Neuronal stem cell (in vitro differentiated cells): ENCODE measurements around the gene CDK8.
A peak's percentile ranks its signal among the peaks of the same experiment; 100 is the strongest.

ENCODE experiments used
- DNase-seq: peaks from one replicate; pipeline ENCODE4 v3.0.0-alpha.2; 2013; ENCODE audit warnings: low spot score
- H2AFZ ChIP-seq: one replicate; pipeline ENCODE4 v1.6.1; 2013; ENCODE audit warnings: mild to moderate bottlenecking, low read length, inconsistent platforms
- H2AK5ac ChIP-seq: 2 replicates; pipeline ENCODE4 v1.6.1; 2013; ENCODE audit warnings: low read depth, mild to moderate bottlenecking, inconsistent platforms, low read length, moderate library complexity, mixed read lengths
- H2BK120ac ChIP-seq: 2 replicates; pipeline ENCODE4 v1.6.1; 2013; ENCODE audit warnings: low read depth, mild to moderate bottlenecking, inconsistent platforms, low read length, moderate library complexity, mixed read lengths
- H2BK12ac ChIP-seq: one replicate; pipeline ENCODE4 v1.6.1; 2013; ENCODE audit warnings: low read length, inconsistent platforms
- H2BK15ac ChIP-seq: 2 replicates; pipeline ENCODE4 v1.6.1; 2013; ENCODE audit warnings: mild to moderate bottlenecking, low read length, inconsistent platforms, mixed read lengths
- H2BK5ac ChIP-seq: one replicate; pipeline ENCODE4 v1.6.1; 2013; ENCODE audit warnings: inconsistent platforms, mild to moderate bottlenecking, low read length, moderate library complexity
- H3K14ac ChIP-seq: one replicate; pipeline ENCODE4 v1.6.1; 2013; ENCODE audit warnings: low read length, inconsistent platforms
- H3K18ac ChIP-seq: 2 replicates; pipeline ENCODE4 v1.6.1; 2013; ENCODE audit warnings: low read length, inconsistent platforms
- H3K23ac ChIP-seq: 2 replicates; pipeline ENCODE4 v1.6.1; 2013; ENCODE audit warnings: low read depth, mild to moderate bottlenecking, mixed read lengths, low read length, inconsistent platforms; ENCODE audit not compliant: poor library complexity
- H3K27ac ChIP-seq: replicated peaks from 3 replicates; pipeline ENCODE4 v1.5.1; 2013; ENCODE audit warnings: low read length, inconsistent platforms
- H3K27me3 ChIP-seq, 3 experiments: 2 replicates each; pipeline ENCODE4 v1.6.1; 2013; ENCODE audit warnings: low read length in 3 of 3, mild to moderate bottlenecking in 2 of 3, inconsistent platforms in 1 of 3, low read depth in 1 of 3, mixed read lengths in 1 of 3, moderate library complexity in 1 of 3; ENCODE audit not compliant: control insufficient read depth in 3 of 3, insufficient read depth in 3 of 3
- H3K36me3 ChIP-seq, 2 donors: replicated peaks in 1 of 2; 2 replicates each; pipeline ENCODE4 v1.6.1; 2013; ENCODE audit warnings: low read length in 2 of 2; ENCODE audit not compliant: control insufficient read depth in 2 of 2, insufficient read depth in 2 of 2
- H3K4ac ChIP-seq: 2 replicates; pipeline ENCODE4 v1.6.1; 2013; ENCODE audit warnings: inconsistent platforms, mild to moderate bottlenecking, low read length, moderate library complexity
- H3K4me1 ChIP-seq, 2 donors: 1 replicate in 1 of 2; 2 replicates in 1 of 2; pipeline ENCODE4 v1.6.1; 2013; ENCODE audit warnings: low read length in 2 of 2, low read depth in 1 of 2; ENCODE audit not compliant: control insufficient read depth in 2 of 2, insufficient read depth in 1 of 2
- H3K4me2 ChIP-seq: one replicate; pipeline ENCODE4 v1.6.1; 2013; ENCODE audit warnings: mild to moderate bottlenecking, low read length, inconsistent platforms; ENCODE audit not compliant: insufficient read depth, poor library complexity, severe bottlenecking
- H3K4me3 ChIP-seq, 2 donors: 2 replicates each; pipeline ENCODE4 v1.5.1; 2013; ENCODE audit warnings: low read length in 2 of 2, mild to moderate bottlenecking in 2 of 2, inconsistent platforms in 1 of 2, moderate library complexity in 1 of 2
- H3K79me1 ChIP-seq: one replicate; pipeline ENCODE4 v1.6.1; 2013; ENCODE audit warnings: low read depth, mild to moderate bottlenecking, inconsistent platforms, low read length, moderate library complexity
- H3K9ac ChIP-seq: one replicate; pipeline ENCODE4 v1.6.1; 2013; ENCODE audit warnings: mild to moderate bottlenecking, low read depth, low read length, inconsistent platforms; ENCODE audit not compliant: poor library complexity
- H3K9me3 ChIP-seq, 2 donors: replicated peaks in 1 of 2; 2 replicates each; pipeline versions ENCODE3 to v1.6.1; 2013; ENCODE audit warnings: low read length in 2 of 2, mild to moderate bottlenecking in 2 of 2, inconsistent platforms in 1 of 2, low read depth in 1 of 2, mixed read lengths in 1 of 2, moderate library complexity in 1 of 2; ENCODE audit not compliant: control insufficient read depth in 2 of 2, insufficient read depth in 1 of 2
- H4K8ac ChIP-seq: one replicate; pipeline ENCODE4 v1.6.1; 2013; ENCODE audit warnings: low read depth, mild to moderate bottlenecking, inconsistent platforms, low read length, moderate library complexity
- H4K91ac ChIP-seq: one replicate; pipeline ENCODE4 v1.6.1; 2013; ENCODE audit warnings: low read length, low read depth, mild to moderate bottlenecking, inconsistent platforms; ENCODE audit not compliant: poor library complexity
- WGBS, 2 donors: extraction: QIAGEN DNeasy Blood & Tissue Kit; methylation state at CpG; one replicate each; pipeline ENCODE4 v1.1.7; 2013; ENCODE audit warnings: missing lambda C conversion rate in 2 of 2, mixed read lengths in 1 of 2; ENCODE audit not compliant: insufficient read length in 2 of 2, insufficient replicate concordance in 1 of 2; ENCODE audit errors: extremely low coverage in 2 of 2; 5-methylcytosine and 5-hydroxymethylcytosine counted together

The CDK8 gene

DNA sequence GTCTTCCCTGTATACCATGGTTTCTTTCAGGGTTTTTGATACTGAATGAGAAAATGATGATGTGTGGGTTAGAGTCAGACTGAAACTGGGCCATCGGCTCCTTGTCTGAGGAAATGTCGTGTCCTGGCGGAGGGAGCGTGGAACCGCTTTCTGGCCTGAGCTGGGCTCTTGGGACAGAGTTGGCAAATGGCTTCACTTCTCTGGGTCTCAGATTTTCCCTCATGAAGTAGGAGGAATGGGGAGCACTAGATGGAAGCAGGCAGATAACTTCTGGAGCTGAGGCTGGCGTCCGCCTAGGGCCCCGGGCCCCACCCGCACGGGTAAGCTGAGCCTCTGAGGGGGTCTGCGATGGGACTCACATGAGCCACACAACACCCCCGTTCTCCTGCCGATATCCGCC, 170.3 kb downstream of the CDK8 start:
- H3K14ac ChIP-seq, result no peak overlapping the region
- no peak overlapping the region for H2BK5ac ChIP-seq
- H3K9ac ChIP-seq, result no peak overlapping the region
- H4K91ac ChIP-seq, result no peak overlapping the region
- no peaks in the 10 kb centered on the region for H3K79me1 ChIP-seq
- H2AK5ac ChIP-seq, result no peak overlapping the region
- no peak overlapping the region for H2BK120ac ChIP-seq
- no peaks in the 10 kb centered on the region for H3K27me3 ChIP-seq
- no peak for DNase-seq
- no peak overlapping the region for H3K4ac ChIP-seq
- no peak overlapping the region for H3K18ac ChIP-seq
- no peak overlapping the region for H3K23ac ChIP-seq
- H3K27ac ChIP-seq, result no peak overlapping the region
- no peak overlapping the region for H3K4me3 ChIP-seq
- H3K4me2 ChIP-seq, result no peak overlapping the region
- no peak overlapping the region for H2BK12ac ChIP-seq
- no peak overlapping the region for H2AFZ ChIP-seq
- no CpG with 5 or more reads among the region's 14 CpGs for WGBS, 2 donors
- H2BK15ac ChIP-seq, result no peak overlapping the region
- H3K36me3 ChIP-seq, result no peaks in the 10 kb centered on the region
- no peak overlapping the region for H4K8ac ChIP-seq
- H3K4me1 ChIP-seq, result peaks cover 0 to 2% of the 10 kb centered on the region in 2 donors
- no peaks in the 10 kb centered on the region for H3K9me3 ChIP-seq

DNA sequence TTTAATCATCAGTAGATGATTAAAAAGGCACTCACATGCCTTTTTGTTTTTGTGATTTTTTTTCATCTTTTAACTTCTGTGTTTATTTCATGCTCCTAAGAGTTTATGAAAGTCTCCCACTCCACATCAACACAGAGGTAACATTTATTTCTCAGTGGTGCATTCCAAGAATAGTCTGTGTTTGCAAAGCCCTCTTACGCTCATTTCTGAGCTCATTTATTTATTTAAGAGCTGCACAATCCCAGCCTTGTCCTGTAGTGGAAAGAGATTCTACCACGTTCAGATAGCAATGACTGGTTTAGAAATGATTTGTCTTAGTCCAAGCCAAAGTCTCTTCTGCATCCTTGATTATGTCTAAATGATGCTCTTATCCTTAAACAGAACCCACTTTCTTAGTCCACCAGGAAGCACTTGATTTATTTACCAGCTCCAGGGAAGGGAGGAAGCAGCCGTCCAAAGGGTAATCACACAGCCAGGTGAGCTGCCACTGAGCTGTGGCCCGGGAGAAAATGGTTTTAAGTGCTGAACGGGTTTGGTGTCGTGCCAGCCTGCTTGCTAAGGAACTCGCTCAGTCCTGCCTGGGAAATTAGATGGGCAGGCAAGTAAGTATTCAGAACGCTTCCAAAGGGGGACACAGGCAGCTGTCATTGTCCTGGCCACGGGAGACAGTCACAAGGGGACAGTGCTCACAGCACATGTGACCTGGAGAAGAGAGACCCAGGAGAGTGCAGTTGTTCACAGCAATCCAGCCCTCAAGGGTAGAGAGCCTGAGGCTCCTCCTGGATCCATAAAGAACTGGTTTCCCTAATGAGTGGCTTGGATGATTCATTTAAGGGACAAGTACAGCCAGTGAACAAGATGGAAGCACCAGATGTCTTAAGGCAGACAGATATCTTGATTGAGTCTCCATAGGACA, 171.8 kb downstream of the CDK8 start:
- H3K4me3 ChIP-seq, result no peak overlapping the region
- peak overlapping the region; percentile 9 for H2AFZ ChIP-seq
- WGBS, 2 donors, result no CpG with 5 or more reads among the region's 9 CpGs
- H3K4ac ChIP-seq, result no peak overlapping the region
- no peak overlapping the region for H4K91ac ChIP-seq
- H3K27me3 ChIP-seq, result no peaks in the 10 kb centered on the region
- H2BK5ac ChIP-seq, result no peak overlapping the region
- DNase-seq, result no peak
- H3K27ac ChIP-seq, result no peak overlapping the region
- no peak overlapping the region for H2AK5ac ChIP-seq
- H3K4me2 ChIP-seq, result no peak overlapping the region
- no peaks in the 10 kb centered on the region for H3K36me3 ChIP-seq
- H3K4me1 ChIP-seq, result peaks cover 0 to under 1% of the 10 kb centered on the region in 2 donors
- H3K79me1 ChIP-seq, result no peaks in the 10 kb centered on the region
- H3K18ac ChIP-seq, result peak overlapping the region; percentile 11
- no peak overlapping the region for H2BK120ac ChIP-seq
- no peak overlapping the region for H3K23ac ChIP-seq
- H3K9ac ChIP-seq, result no peak overlapping the region
- no peak overlapping the region for H2BK15ac ChIP-seq
- H4K8ac ChIP-seq, result no peak overlapping the region
- no peaks in the 10 kb centered on the region for H3K9me3 ChIP-seq
- no peak overlapping the region for H3K14ac ChIP-seq
- H2BK12ac ChIP-seq, result no peak overlapping the region

GRCh38 chr13:26433776-26434175, 179.8 kb downstream of the CDK8 start:
- Histone ChIP-seq H2AK5ac (no peak overlapping the region), H4K8ac (no peak overlapping the region), H3K4me3 (no peak overlapping the region), H3K36me3 (no peaks in the 10 kb centered on the region), H3K4me2 (no peak overlapping the region), H2BK15ac (no peak overlapping the region), H2BK5ac (no peak overlapping the region), H3K9ac (no peak overlapping the region), H3K23ac (no peak overlapping the region), H3K9me3 (peaks cover 6 to 9% of the 10 kb centered on the region in 2 donors), H3K4me1 (peaks cover 0 to 2% of the 10 kb centered on the region in 2 donors), H2BK120ac (no peak overlapping the region), H3K4ac (no peak overlapping the region), H3K18ac (no peak overlapping the region), H2BK12ac (no peak overlapping the region), H3K27ac (no peak overlapping the region), H3K79me1 (no peaks in the 10 kb centered on the region), H3K27me3 (no peaks in the 10 kb centered on the region), H2AFZ (no peak overlapping the region), H3K14ac (no peak overlapping the region), H4K91ac (no peak overlapping the region)
- DNase-seq, result no peak
- no CpG with 5 or more reads among the region's 4 CpGs for WGBS, 2 donors

- Histone ChIP-seq H4K8ac (no peak overlapping the region), H3K27me3 (no peaks in the 10 kb centered on the region), H3K4me2 (no peak overlapping the region), H2BK12ac (no peak overlapping the region), H2BK15ac (no peak overlapping the region), H3K9ac (no peak overlapping the region), H2BK120ac (no peak overlapping the region), H2BK5ac (no peak overlapping the region), H3K9me3 (peaks cover 6 to 9% of the 10 kb centered on the region in 2 donors), H2AFZ (no peak overlapping the region), H3K4me3 (no peak overlapping the region), H3K36me3 (no peaks in the 10 kb centered on the region), H3K4ac (no peak overlapping the region), H3K4me1 (peaks cover 0 to 2% of the 10 kb centered on the region in 2 donors), H4K91ac (no peak overlapping the region), H3K14ac (no peak overlapping the region), H3K79me1 (no peaks in the 10 kb centered on the region), H2AK5ac (no peak overlapping the region), H3K23ac (no peak overlapping the region), H3K27ac (no peak overlapping the region), H3K18ac (no peak overlapping the region)
- no peak for DNase-seq
Measured at GRCh38 chr13:26435171-26435570, 181.2 kb downstream of the CDK8 start.
